SU-DHL-6 (cell line): Measurements from ENCODE around the gene IQGAP3.
"Not testable (repeated sequence)": the region's sequence is repeated elsewhere in the genome, so short reads cannot be mapped to it uniquely, and the experiment has no call there.

Experiments used
- H2AFZ ChIP-seq: fragments of 200-600 bp; sonication (generic); 2 replicates; pipeline ENCODE4 v1.6.1; 2014; ENCODE audit warnings: low read depth, mild to moderate bottlenecking, moderate library complexity, mixed read lengths, antibody characterized with exemption, low read length; ENCODE audit not compliant: severe bottlenecking
- H3F3A ChIP-seq: fragments of 200-600 bp; shearing (Covaris generic); 2 replicates; pipeline ENCODE4 v1.6.0; 2016; ENCODE audit warnings: antibody characterized with exemption, mild to moderate bottlenecking; ENCODE audit not compliant: insufficient read depth
- H3K27ac ChIP-seq: fragments of 200-600 bp; sonication (generic); 2 replicates; pipeline ENCODE4 v1.5.1; 2016; ENCODE audit warnings: low read depth, mild to moderate bottlenecking, low read length, moderate library complexity, mixed read lengths
- H3K27me3 ChIP-seq: fragments of 200-600 bp; sonication (generic), shearing (Covaris generic); 2 replicates; pipeline ENCODE4 v1.6.0; 2014; ENCODE audit warnings: mild to moderate bottlenecking, low read length
- H3K36me3 ChIP-seq: fragments of 200-600 bp; sonication (generic); 2 replicates; pipeline ENCODE4 v1.6.1; 2014; ENCODE audit warnings: mild to moderate bottlenecking, low read length, mixed read lengths
- H3K4me2 ChIP-seq: fragments of 300-600, 200-600 bp; shearing (Covaris generic), sonication (generic); 2 replicates; pipeline ENCODE4 v1.6.0; 2014; ENCODE audit warnings: low read length, low read depth, mild to moderate bottlenecking; ENCODE audit not compliant: poor library complexity, severe bottlenecking
- H3K4me3 ChIP-seq: fragments of 200-600 bp; sonication (generic); 2 replicates; pipeline ENCODE4 v1.5.1; 2014; ENCODE audit warnings: antibody characterized with exemption, low read length, mild to moderate bottlenecking, mixed read lengths; ENCODE audit not compliant: insufficient read depth, poor library complexity, severe bottlenecking
- H3K79me2 ChIP-seq: fragments of 200-600 bp; sonication (generic); 2 replicates; pipeline ENCODE4 v1.6.1; 2014; ENCODE audit warnings: mild to moderate bottlenecking, low read length, moderate library complexity; ENCODE audit not compliant: insufficient read depth
- H3K9ac ChIP-seq: fragments of 200-600 bp; sonication (generic); 2 replicates; pipeline ENCODE4 v1.7.0; 2014; ENCODE audit warnings: mild to moderate bottlenecking, low read length
- H3K9me2 ChIP-seq: fragments of 200-600 bp; sonication (generic); replicated peaks from 2 replicates; pipeline ENCODE4 v1.6.1; 2014; ENCODE audit warnings: low read length; ENCODE audit not compliant: insufficient read depth
- H3K9me3 ChIP-seq: fragments of 200-600 bp; sonication (generic); 2 replicates; pipeline ENCODE4 v1.6.1; 2014; ENCODE audit warnings: low read length, mixed read lengths; ENCODE audit not compliant: insufficient read depth
- H4K20me1 ChIP-seq: fragments of 200-600 bp; sonication (generic); 2 replicates; pipeline ENCODE4 v1.6.1; 2014; ENCODE audit warnings: low read depth, mild to moderate bottlenecking, antibody characterized with exemption, low read length, moderate library complexity, mixed read lengths
- EZH2phosphoT487 ChIP-seq: fragments of 200-600 bp; sonication (generic), shearing (Covaris generic); conservative IDR thresholded peaks from 2 replicates; pipeline ENCODE4 v1.6.1; 2018; ENCODE audit warnings: mild to moderate bottlenecking, antibody characterized with exemption, low read length, moderate library complexity, mixed read lengths
- TF ChIP-seq, protein P1 (sequence below): fragments of 200-600 bp; sonication (generic); IDR thresholded peaks from one replicate; pipeline ENCODE4 v1.5.1; 2017; ENCODE audit warnings: antibody characterized with exemption, mild to moderate bottlenecking, low read length, moderate library complexity; ENCODE audit not compliant: insufficient read depth, poor library complexity, severe bottlenecking

Gene IQGAP3

GRCh38 chr1:156553860-156554485, 18.4 kb downstream of the IQGAP3 start:
- no peaks in the 10 kb centered on the region for H4K20me1 ChIP-seq
- TF ChIP-seq, protein P1, sequence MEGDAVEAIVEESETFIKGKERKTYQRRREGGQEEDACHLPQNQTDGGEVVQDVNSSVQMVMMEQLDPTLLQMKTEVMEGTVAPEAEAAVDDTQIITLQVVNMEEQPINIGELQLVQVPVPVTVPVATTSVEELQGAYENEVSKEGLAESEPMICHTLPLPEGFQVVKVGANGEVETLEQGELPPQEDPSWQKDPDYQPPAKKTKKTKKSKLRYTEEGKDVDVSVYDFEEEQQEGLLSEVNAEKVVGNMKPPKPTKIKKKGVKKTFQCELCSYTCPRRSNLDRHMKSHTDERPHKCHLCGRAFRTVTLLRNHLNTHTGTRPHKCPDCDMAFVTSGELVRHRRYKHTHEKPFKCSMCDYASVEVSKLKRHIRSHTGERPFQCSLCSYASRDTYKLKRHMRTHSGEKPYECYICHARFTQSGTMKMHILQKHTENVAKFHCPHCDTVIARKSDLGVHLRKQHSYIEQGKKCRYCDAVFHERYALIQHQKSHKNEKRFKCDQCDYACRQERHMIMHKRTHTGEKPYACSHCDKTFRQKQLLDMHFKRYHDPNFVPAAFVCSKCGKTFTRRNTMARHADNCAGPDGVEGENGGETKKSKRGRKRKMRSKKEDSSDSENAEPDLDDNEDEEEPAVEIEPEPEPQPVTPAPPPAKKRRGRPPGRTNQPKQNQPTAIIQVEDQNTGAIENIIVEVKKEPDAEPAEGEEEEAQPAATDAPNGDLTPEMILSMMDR = no peak
- no peak for TF ChIP-seq EZH2phosphoT487
- no peak overlapping the region for H2AFZ ChIP-seq
- H3K4me2 ChIP-seq = no peak overlapping the region
- H3K4me3 ChIP-seq = no peak overlapping the region
- H3K36me3 ChIP-seq = no peaks in the 10 kb centered on the region
- H3K27ac ChIP-seq = no peak overlapping the region
- H3K9ac ChIP-seq = no peak overlapping the region
- H3K9me3 ChIP-seq = no peaks in the 10 kb centered on the region
- H3K79me2 ChIP-seq = no peaks in the 10 kb centered on the region
- no peaks in the 10 kb centered on the region for H3K27me3 ChIP-seq
- no peaks in the 10 kb centered on the region for H3K9me2 ChIP-seq
- H3F3A ChIP-seq = no peaks in the 10 kb centered on the region

- H2AFZ ChIP-seq, H3K79me2 ChIP-seq, H3F3A ChIP-seq, H3K9me3 ChIP-seq, H3K27me3 ChIP-seq, H3K36me3 ChIP-seq, H3K27ac ChIP-seq, H3K4me2 ChIP-seq, H3K9ac ChIP-seq, H3K4me3 ChIP-seq, H4K20me1 ChIP-seq, H3K9me2 ChIP-seq: not testable (repeated sequence)
These were observed 19.4 kb downstream of the IQGAP3 start for GRCh38 chr1:156552937-156553336.

GRCh38 chr1:156552518-156552917, 19.8 kb downstream of the IQGAP3 start:
- H3K9me2 ChIP-seq = no peaks in the 10 kb centered on the region
- H4K20me1 ChIP-seq = no peaks in the 10 kb centered on the region
- no peaks in the 10 kb centered on the region for H3F3A ChIP-seq
- H3K9ac ChIP-seq = no peak overlapping the region
- H3K36me3 ChIP-seq = no peaks in the 10 kb centered on the region
- H2AFZ ChIP-seq = no peak overlapping the region
- no peak overlapping the region for H3K27ac ChIP-seq
- H3K4me2 ChIP-seq = no peak overlapping the region
- H3K4me3 ChIP-seq = no peak overlapping the region
- no peaks in the 10 kb centered on the region for H3K27me3 ChIP-seq
- no peaks in the 10 kb centered on the region for H3K9me3 ChIP-seq
- TF ChIP-seq EZH2phosphoT487 = no peak
- TF ChIP-seq, protein P1 = no peak
- H3K79me2 ChIP-seq = no peaks in the 10 kb centered on the region

DNA sequence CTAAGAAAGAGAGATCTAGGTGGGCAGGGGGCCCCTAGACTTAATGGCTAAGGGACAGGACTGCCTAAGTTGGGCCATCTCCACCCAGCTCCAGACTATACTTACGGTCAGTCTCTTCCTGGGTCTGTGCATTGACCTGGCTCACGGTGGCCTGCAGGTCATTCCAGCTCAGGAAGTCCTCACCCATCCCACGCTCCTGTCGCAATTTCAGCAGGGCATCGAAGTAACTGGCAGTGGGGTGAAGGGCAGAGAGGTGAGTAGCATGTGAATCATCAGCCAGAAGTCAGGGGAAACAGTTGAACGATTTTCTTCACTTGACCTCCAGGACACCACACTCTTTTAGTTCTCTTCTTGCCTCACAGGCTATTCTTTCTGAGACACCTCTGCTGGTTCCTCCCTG, 20.5 kb downstream of the IQGAP3 start:
- H2AFZ ChIP-seq = no peak overlapping the region
- H3K27me3 ChIP-seq = no peaks in the 10 kb centered on the region
- H3K4me2 ChIP-seq = no peak overlapping the region
- H3K4me3 ChIP-seq = no peak overlapping the region
- no peaks in the 10 kb centered on the region for H3F3A ChIP-seq
- no peak overlapping the region for H3K27ac ChIP-seq
- TF ChIP-seq EZH2phosphoT487 = no peak
- TF ChIP-seq, protein P1 = no peak
- H3K79me2 ChIP-seq = no peaks in the 10 kb centered on the region
- no peaks in the 10 kb centered on the region for H3K9me3 ChIP-seq
- H4K20me1 ChIP-seq = no peaks in the 10 kb centered on the region
- no peak overlapping the region for H3K9ac ChIP-seq
- no peaks in the 10 kb centered on the region for H3K36me3 ChIP-seq
- no peaks in the 10 kb centered on the region for H3K9me2 ChIP-seq
